H1 (cell line): ENCODE data around the gene RNASE11. TPM values are rescaled to one million over a fixed set of nuclear protein-coding genes. Genes with fewer than 3 reads are reported as not detected.
A peak's percentile ranks its signal among the peaks of the same experiment; 100 is the strongest.

Experiments used
- TEAD4 ChIP-seq: IDR thresholded peaks from 2 replicates; pipeline ENCODE4 v1.6.1; 2012; ENCODE audit warnings: low read depth, low read length, inconsistent platforms, mixed read lengths
- polyA plus RNA-seq, 7 experiments: library from polyadenylated mRNA; depleted of rRNA in 3 of 7; stranded (reverse) in 5 of 7; unstranded in 2 of 7; fragments of >200 nt in 5 of 7; fragments of 200-250 nt in 2 of 7; gene quantifications; 1 replicate in 5 of 7; 2 replicates in 1 of 7; 4 replicates in 1 of 7; pipeline versions ENCODE4 v1.2.1 to v1.2.3, GENCODE V29; 2011 to 2013; ENCODE audit warnings: missing spikeins in 2 of 7, mixed read lengths in 2 of 7
- total RNA-seq: library from RNA; stranded (reverse); fragmentation: NEBNext Ultra II Directional; extraction: Animal tissue kit (Norgen Biotek cat#: 25700); gene quantifications from 2 replicates; pipeline ENCODE4 v1.2.1, GENCODE V29; 2021

The RNASE11 gene
- total and polyA plus RNA-seq, 2 of the 8 experiments (the other 6 are each of a cell fraction or from before 2014, with no cell fraction given), result not detected

DNA sequence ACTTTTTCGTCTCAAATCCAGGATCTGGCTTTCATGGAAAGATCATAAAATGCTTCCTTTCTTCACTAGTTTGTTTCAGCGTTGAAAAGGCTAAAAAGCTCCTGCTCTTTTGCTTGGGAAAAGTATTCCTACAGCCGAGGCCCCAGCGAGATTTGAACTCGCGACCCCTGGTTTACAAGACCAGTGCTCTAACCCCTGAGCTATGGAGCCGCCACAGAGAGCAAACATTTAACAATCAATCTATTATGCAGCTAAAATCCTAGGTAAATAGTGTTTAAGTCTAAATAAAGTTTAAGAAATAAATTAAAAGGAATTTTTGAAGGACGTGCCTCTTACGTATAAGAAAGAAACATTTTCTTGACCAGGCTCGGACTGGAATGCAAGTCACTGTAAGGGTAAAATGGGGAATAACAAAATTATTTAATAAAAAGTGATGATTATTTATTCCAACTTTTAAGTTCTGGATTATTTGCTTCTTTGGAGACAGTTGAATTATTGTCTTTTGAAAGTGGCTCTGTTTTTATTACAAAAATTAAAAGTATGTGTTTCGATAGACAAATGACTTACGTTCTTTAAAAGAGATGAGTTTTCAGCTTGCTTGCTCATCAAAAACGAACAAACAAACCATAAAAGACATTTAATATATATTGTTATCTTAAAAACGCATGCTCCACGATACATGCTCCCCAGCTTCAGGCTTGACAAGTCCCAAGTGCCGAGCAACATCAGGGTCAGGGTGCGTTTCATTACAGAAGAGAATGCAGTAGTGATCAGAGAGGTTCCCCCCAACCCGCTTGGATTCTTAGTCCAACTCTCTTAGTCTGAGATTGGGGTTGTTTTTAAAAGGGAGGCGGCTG is 43.5 kb upstream of the RNASE11 start (continued):
- TF ChIP-seq TEAD4, result 0 out of 2 replicates have a peak, but pooled peaks have one; percentile 24
